ENCODE results near the gene WDR27.

Gene WDR27

GRCh38 chr6:169416249-169416648 lies 285.6 kb downstream of the WDR27 start:
- DNase-seq (ENCODE audit: extremely low read depth in 1 of 2, low read depth in 1 of 2), result no peak

GRCh38 chr6:169415179-169415578 lies 286.6 kb downstream of the WDR27 start:
- no peak for DNase-seq (ENCODE audit: extremely low read depth in 1 of 2, low read depth in 1 of 2)

GRCh38 chr6:169411722-169412121 lies 290.1 kb downstream of the WDR27 start:
- no peak for DNase-seq (ENCODE audit: extremely low read depth in 1 of 2, low read depth in 1 of 2)

- no peak for DNase-seq (ENCODE audit: extremely low read depth in 1 of 2, low read depth in 1 of 2)
These were observed 290.5 kb downstream of the WDR27 start for GRCh38 chr6:169411296-169411695.

- no peak for DNase-seq (ENCODE audit: extremely low read depth in 1 of 2, low read depth in 1 of 2)
These were observed 292.0 kb downstream of the WDR27 start for GRCh38 chr6:169409742-169410312.

- DNase-seq (ENCODE audit: extremely low read depth in 1 of 2, low read depth in 1 of 2), result no peak
These were observed 294.5 kb downstream of the WDR27 start for GRCh38 chr6:169407325-169407724.

All from stimulated activated CD8-positive, alpha-beta memory T cell treated with anti-CD3 and anti-CD28 coated beads, Interleukin-7, amount 100 ng/mL, for 48 hours (primary cell).